HFFc6 (cell line): ENCODE results near the gene VSIG10L2. TPM values are rescaled to one million over a fixed set of nuclear protein-coding genes. Genes with fewer than 3 reads are reported as not detected.
A peak's percentile ranks its signal among the peaks of the same experiment; 100 is the strongest.
"Not testable (repeated sequence)": the region's sequence is repeated elsewhere in the genome, so short reads cannot be mapped to it uniquely, and the experiment has no call there.

ENCODE experiments used
- DNase-seq: peaks from one replicate; pipeline ENCODE4 v3.0.0-alpha.2; 2018
- H3K27ac Mint-ChIP-seq: 2 replicates; pipeline ENCODE4 v1.8.0; 2020; ENCODE audit warnings: mild to moderate bottlenecking, mixed read lengths
- H3K27me3 Mint-ChIP-seq: 2 replicates; pipeline ENCODE4 v1.8.0; 2021; ENCODE audit warnings: mild to moderate bottlenecking, moderate library complexity, mixed read lengths; ENCODE audit not compliant: insufficient read depth
- H3K36me3 Mint-ChIP-seq: 2 replicates; pipeline ENCODE4 v1.8.0; 2021; ENCODE audit warnings: low read depth, mixed read lengths
- H3K4me1 Mint-ChIP-seq: 2 replicates; pipeline ENCODE4 v1.8.0; 2020; ENCODE audit warnings: low read depth, mixed read lengths
- H3K4me3 Mint-ChIP-seq: 2 replicates; pipeline ENCODE4 v1.8.0; 2020; ENCODE audit warnings: mild to moderate bottlenecking, moderate library complexity, mixed read lengths
- H3K9me3 Mint-ChIP-seq: 2 replicates; pipeline ENCODE4 v1.8.0; 2020; ENCODE audit warnings: mild to moderate bottlenecking, mixed read lengths
- CTCF ChIP-seq: fragments of 200-600 bp; sonication (generic); IDR thresholded peaks from 2 replicates; pipeline ENCODE4 v1.5.0; 2021; ENCODE audit warnings: antibody characterized with exemption, mild to moderate bottlenecking
- total RNA-seq, 6 experiments: library from RNA; stranded (reverse); fragmentation: NEBNext Ultra II Directional; extraction: Animal tissue kit (Norgen Biotek cat#: 25700); gene quantifications; 2 replicates in 1 of 6; 3 replicates in 5 of 6; pipeline ENCODE4 v1.2.3, GENCODE V29; 2021

The VSIG10L2 gene
- total RNA-seq, 6 experiments from 2014 or later, result not detected

GRCh38 chr11:125979511-125979910 lies 33.7 kb downstream of the VSIG10L2 start:
- H3K4me3 Mint-ChIP-seq, result no peak overlapping the region
- no peaks in the 10 kb centered on the region for H3K4me1 Mint-ChIP-seq
- no peak for TF ChIP-seq CTCF

GRCh38 chr11:125980436-125980835 lies 34.6 kb downstream of the VSIG10L2 start:
- Mint-ChIP-seq H3K27ac (no peak overlapping the region), H3K27me3 (peaks cover 8% of the 10 kb centered on the region), H3K4me3 (no peak overlapping the region), H3K9me3 (no peaks in the 10 kb centered on the region), H3K36me3 (no peaks in the 10 kb centered on the region), H3K4me1 (no peaks in the 10 kb centered on the region)
- TF ChIP-seq CTCF, result no peak
- no peak for DNase-seq

More at GRCh38 chr11:125979511-125979910, 33.7 kb downstream of the VSIG10L2 start:
- Mint-ChIP-seq H3K36me3 (no peaks in the 10 kb centered on the region), H3K9me3 (no peaks in the 10 kb centered on the region), H3K27ac (no peak overlapping the region), H3K27me3 (peaks cover 8% of the 10 kb centered on the region)
- no peak for DNase-seq

GRCh38 chr11:125982348-125982730 lies 36.5 kb downstream of the VSIG10L2 start:
- TF ChIP-seq CTCF, result no peak
- Mint-ChIP-seq H3K27me3 (peaks cover 8% of the 10 kb centered on the region), H3K4me3 (no peak overlapping the region), H3K27ac (no peak overlapping the region), H3K4me1 (no peaks in the 10 kb centered on the region), H3K36me3 (no peaks in the 10 kb centered on the region), H3K9me3 (no peaks in the 10 kb centered on the region)
- no peak for DNase-seq

GRCh38 chr11:125985956-125986355 lies 40.1 kb downstream of the VSIG10L2 start:
- H3K9me3 Mint-ChIP-seq, DNase-seq, H3K27me3 Mint-ChIP-seq, H3K36me3 Mint-ChIP-seq, H3K4me3 Mint-ChIP-seq, H3K4me1 Mint-ChIP-seq, H3K27ac Mint-ChIP-seq: not testable (repeated sequence)

GRCh38 chr11:125987066-125987641 lies 41.3 kb downstream of the VSIG10L2 start:
- TF ChIP-seq CTCF, result no peak
- no peak overlapping the region for H3K4me3 Mint-ChIP-seq
- H3K36me3 Mint-ChIP-seq, result no peaks in the 10 kb centered on the region
- H3K27me3 Mint-ChIP-seq, result peaks cover 5% of the 10 kb centered on the region
- H3K9me3 Mint-ChIP-seq, result no peaks in the 10 kb centered on the region
- H3K27ac Mint-ChIP-seq, result no peak overlapping the region
- no peak for DNase-seq
- H3K4me1 Mint-ChIP-seq, result no peaks in the 10 kb centered on the region

- no peak for TF ChIP-seq CTCF
- no peaks in the 10 kb centered on the region for H3K9me3 Mint-ChIP-seq
- H3K27ac Mint-ChIP-seq, result no peak overlapping the region
- H3K27me3 Mint-ChIP-seq, result peaks cover 4% of the 10 kb centered on the region
- peak; percentile 4 for DNase-seq
- no peaks in the 10 kb centered on the region for H3K36me3 Mint-ChIP-seq
- no peak overlapping the region for H3K4me3 Mint-ChIP-seq
- H3K4me1 Mint-ChIP-seq, result no peaks in the 10 kb centered on the region
Observed at GRCh38 chr11:125990244-125990643, 44.4 kb downstream of the VSIG10L2 start.
